DLD1 (cell line): ENCODE results near the gene SEL1L3.

Source experiments
- in situ Hi-C: cut with HindIII; loops from 2 replicates; pipeline ENCODE4 v1.10.0; 2017; ENCODE audit warnings: low sequenced_read_pairs

The SEL1L3 gene

GRCh38 chr4:25795566-25796454 lies 67.0 kb downstream of the SEL1L3 start:
- in situ Hi-C loops = no loop called here

GRCh38 chr4:25795091-25795490 lies 67.7 kb downstream of the SEL1L3 start:
- in situ Hi-C loops = no loop called here

GRCh38 chr4:25792876-25793275 lies 69.9 kb downstream of the SEL1L3 start:
- in situ Hi-C loops = no loop called here

GRCh38 chr4:25792200-25792791 lies 70.5 kb downstream of the SEL1L3 start:
- in situ Hi-C loops = no loop called here

- in situ Hi-C loops = no loop called here
Measured at GRCh38 chr4:25790024-25790423, 72.8 kb downstream of the SEL1L3 start.

GRCh38 chr4:25788703-25789238 lies 74.0 kb downstream of the SEL1L3 start:
- in situ Hi-C loops = no loop called here

GRCh38 chr4:25786497-25787065 lies 76.2 kb downstream of the SEL1L3 start:
- in situ Hi-C loops = no loop called here

- in situ Hi-C loops = no loop called here
Measured at GRCh38 chr4:25783943-25784342, 78.8 kb downstream of the SEL1L3 start.

GRCh38 chr4:25783126-25783525 lies 79.7 kb downstream of the SEL1L3 start:
- in situ Hi-C loops = no loop called here

- in situ Hi-C loops = no loop called here
Measured at GRCh38 chr4:25782482-25782881, 80.3 kb downstream of the SEL1L3 start.

- in situ Hi-C loops = loop anchor here (5.0 kb wide), 1 partner anchor 337 kb away; no protein-coding TSS in a partner anchor
Measured at GRCh38 chr4:25779021-25779420, 83.8 kb downstream of the SEL1L3 start.

GRCh38 chr4:25776795-25777194 lies 86.0 kb downstream of the SEL1L3 start:
- in situ Hi-C loops = loop anchor here (5.0 kb wide), 1 partner anchor 334 kb away; no protein-coding TSS in a partner anchor

- in situ Hi-C loops = loop anchor here (5.0 kb wide), 1 partner anchor 333 kb away; no protein-coding TSS in a partner anchor
Measured at GRCh38 chr4:25775166-25775565, 87.6 kb downstream of the SEL1L3 start.

- in situ Hi-C loops = no loop called here
Measured at GRCh38 chr4:25773358-25773757, 89.4 kb downstream of the SEL1L3 start.

GRCh38 chr4:25771672-25772071 lies 91.1 kb downstream of the SEL1L3 start:
- in situ Hi-C loops = no loop called here

GRCh38 chr4:25770847-25771246 lies 91.9 kb downstream of the SEL1L3 start:
- in situ Hi-C loops = no loop called here

GRCh38 chr4:25769251-25769650 lies 93.5 kb downstream of the SEL1L3 start:
- in situ Hi-C loops = no loop called here

GRCh38 chr4:25767877-25768725 lies 94.7 kb downstream of the SEL1L3 start:
- in situ Hi-C loops = no loop called here

GRCh38 chr4:25760518-25761157 lies 102.2 kb downstream of the SEL1L3 start:
- in situ Hi-C loops = no loop called here

- in situ Hi-C loops = no loop called here
Measured at GRCh38 chr4:25760048-25760447, 102.7 kb downstream of the SEL1L3 start.
